K562 (cell line): ENCODE measurements around the gene HADHA. TPM values are rescaled to one million over a fixed set of nuclear protein-coding genes. Genes with fewer than 3 reads are reported as not detected.

ENCODE experiments used
- ARID1B ChIP-seq: fragments of 450-650 bp; IDR thresholded peaks from 2 replicates; pipeline ENCODE4 v1.6.1; 2016; ENCODE audit warnings: antibody characterized with exemption, mild to moderate bottlenecking, inconsistent platforms
- ARNT ChIP-seq, 2 experiments: fragments of 450-650 bp; IDR thresholded peaks; 2 replicates each; pipeline ENCODE4 v1.6.1; 2016; ENCODE audit warnings: mild to moderate bottlenecking in 1 of 2
- ATF7 ChIP-seq: fragments of 450-650 bp; IDR thresholded peaks from 2 replicates; pipeline ENCODE4 v1.7.1; 2014; ENCODE audit warnings: mild to moderate bottlenecking, moderate library complexity
- ESRRB ChIP-seq: fragments of 250-450 bp; sonication (Bioruptor Pico); IDR thresholded peaks from 2 replicates; pipeline ENCODE4 v1.5.0; 2020; ENCODE audit warnings: mild to moderate bottlenecking, moderate library complexity, borderline replicate concordance
- FOSL1 ChIP-seq: fragments of 200-800 bp; sonication (Bioruptor generic); conservative IDR thresholded peaks from 2 replicates; pipeline ENCODE4 v1.6.1; 2016; ENCODE audit warnings: missing genetic modification characterization, missing compliant biosample characterization
- HDAC8 ChIP-seq: fragments of 450-650 bp; IDR thresholded peaks from 2 replicates; pipeline ENCODE4 v1.6.1; 2016; ENCODE audit warnings: mild to moderate bottlenecking, missing genetic modification characterization, moderate library complexity, missing compliant biosample characterization
- KDM2B ChIP-seq: fragments of 250-450 bp; sonication (Bioruptor Pico); IDR thresholded peaks from 2 replicates; pipeline ENCODE4 v1.8.0; 2021; ENCODE audit warnings: mild to moderate bottlenecking, moderate library complexity
- KDM4B ChIP-seq, 2 experiments: fragments of 450-650 bp in 1 of 2; sonication (generic) in 1 of 2; IDR thresholded peaks; 2 replicates each; pipeline ENCODE4 v1.6.1; 2016 to 2017; ENCODE audit warnings: borderline replicate concordance in 2 of 2, antibody characterized with exemption in 1 of 2, low read depth in 1 of 2, mild to moderate bottlenecking in 1 of 2
- MEF2A ChIP-seq: IDR thresholded peaks from 2 replicates; pipeline ENCODE4 v1.6.1; 2011; ENCODE audit warnings: low read depth, mild to moderate bottlenecking, low read length, moderate library complexity; ENCODE audit not compliant: control insufficient read depth
- MTA3 ChIP-seq: fragments of 450-650 bp; formaldehyde crosslinking; IDR thresholded peaks from 2 replicates; pipeline ENCODE4 v1.6.1; 2017; ENCODE audit warnings: mild to moderate bottlenecking, borderline replicate concordance
- NFXL1 ChIP-seq: fragments of 450-650 bp; formaldehyde crosslinking; IDR thresholded peaks from 2 replicates; pipeline ENCODE4 v1.4.0; 2021; ENCODE audit warnings: mild to moderate bottlenecking
- PBX2 ChIP-seq, 2 experiments: IDR thresholded peaks in 1 of 2; conservative IDR thresholded peaks in 1 of 2; 2 replicates each; pipeline ENCODE4 v1.6.1; 2016; ENCODE audit warnings: low read depth in 2 of 2, mild to moderate bottlenecking in 1 of 2, missing compliant biosample characterization in 1 of 2, missing genetic modification characterization in 1 of 2, moderate library complexity in 1 of 2
- PKNOX1 ChIP-seq: fragments of 450-650 bp; IDR thresholded peaks from 2 replicates; pipeline ENCODE4 v1.6.1; 2016
- RBFOX2 ChIP-seq: fragments of 200-400 bp; formaldehyde crosslinking; IDR thresholded peaks from 2 replicates; pipeline ENCODE4 v1.6.1; 2017; ENCODE audit warnings: low read depth, mild to moderate bottlenecking, low read length, moderate library complexity
- SMARCA5 ChIP-seq: fragments of 450-650 bp; IDR thresholded peaks from 2 replicates; pipeline ENCODE4 v1.6.1; 2016
- SOX6 ChIP-seq: fragments of 450-650 bp; IDR thresholded peaks from 2 replicates; pipeline ENCODE4 v1.6.1; 2014; ENCODE audit warnings: mild to moderate bottlenecking
- ZBED1 ChIP-seq: IDR thresholded peaks from 2 replicates; pipeline ENCODE4 v1.6.1; 2014
- ZHX1 ChIP-seq: fragments of 150-350 bp; conservative IDR thresholded peaks from 2 replicates; pipeline ENCODE4 v1.6.1; 2014; ENCODE audit warnings: low read length
- ZNF12 ChIP-seq: sonication (generic); formaldehyde crosslinking; IDR thresholded peaks from 2 replicates; pipeline ENCODE4 v1.4.0; 2020; ENCODE audit warnings: mild to moderate bottlenecking, missing genetic modification reagents
- ZNF175 ChIP-seq: fragments of 200-800 bp; sonication (Bioruptor generic); IDR thresholded peaks from 2 replicates; pipeline ENCODE4 v1.6.1; 2016; ENCODE audit warnings: low read depth, mild to moderate bottlenecking, missing genetic modification characterization, missing compliant biosample characterization
- ZNF217 ChIP-seq: sonication (generic); formaldehyde crosslinking; IDR thresholded peaks from 2 replicates; pipeline ENCODE4 v1.8.0; 2022; ENCODE audit warnings: mild to moderate bottlenecking, missing genetic modification reagents
- ZNF766 ChIP-seq: fragments of 200-800 bp; sonication (Bioruptor generic); conservative IDR thresholded peaks from 2 replicates; pipeline ENCODE4 v1.6.1; 2016; ENCODE audit warnings: missing genetic modification characterization, missing compliant biosample characterization
- polyA plus RNA-seq, 8 experiments: library from polyadenylated mRNA; depleted of rRNA in 4 of 8; stranded (reverse) in 5 of 8; unstranded in 3 of 8; fragments of >200 nt; fragmentation: Nextera tagmentation in 2 of 8; fragmentation: Illumina TruSeq in 1 of 8; extraction: Ambion mirVana in 2 of 8; extraction: Trizol in 1 of 8; gene quantifications; 2 replicates each; pipeline versions ENCODE4 v1.2.1 to v1.2.3, GENCODE V29; 2011 to 2014; ENCODE audit warnings: inconsistent platforms in 1 of 8, missing spikeins in 1 of 8
- total RNA-seq, 7 experiments: library from RNA; depleted of rRNA in 6 of 7; stranded (reverse); fragments of >200 nt in 6 of 7; fragmentation: Illumina TruSeq in 2 of 7; extraction: Trizol in 2 of 7; gene quantifications; 2 replicates each; pipeline versions ENCODE4 v1.2.1 to v1.2.3, GENCODE V29; 2011 to 2021; ENCODE audit warnings: low replicate concordance in 1 of 7

HADHA gene
- total and polyA plus RNA-seq, 9 of the 15 experiments (the other 6 are each of a cell fraction or from before 2014, with no cell fraction given): 145 to 326 (median 202) TPM

- TF ChIP-seq ZHX1 (no peak), ZNF217 (CRISPR knock-in tag) (no peak), FOSL1 (tag) (0 out of 2 replicates have a peak, but pooled peaks have one; percentile 15), MEF2A (no peak), ATF7 (no peak), PBX2 (CRISPR knock-in tag; IDR thresholded peaks at IDR 0.05; ENCODE audit: low read depth) (no peak), PBX2 (tag; conservative IDR thresholded peaks at IDR 0.05; ENCODE audit: low read depth) (no peak), RBFOX2 (no peak), SMARCA5 (no peak), SOX6 (no peak), ARNT (IDR thresholded peaks at IDR 0.05) (no peak), ARID1B (no peak), KDM2B (CRISPR knock-in tag) (no peak), ZNF12 (CRISPR knock-in tag) (no peak), PKNOX1 (no peak), KDM4B (IDR thresholded peaks at IDR 0.05; ENCODE audit: borderline replicate concordance in 2 of 2, low read depth in 1 of 2) (no peak), ESRRB (CRISPR knock-in tag) (no peak), ZNF766 (CRISPR knock-in tag) (0 out of 2 replicates have a peak, but pooled peaks have one; percentile 13), ZNF175 (no peak), HDAC8 (no peak), MTA3 (no peak), ZBED1 (no peak), NFXL1 (CRISPR knock-in tag) (no peak)
Observed at GRCh38 chr2:26243470-26244308, 743 bp downstream of the HADHA start (continued).
